ENCODE measurements around the gene DIP2C. TPM values are rescaled to one million over a fixed set of nuclear protein-coding genes. Genes with fewer than 3 reads are reported as not detected.

DIP2C gene
- total and polyA plus RNA-seq, 2 donors (not counting 1 experiment from before 2014, with no cell fraction given) = 1.3 to 1.9 TPM

DNA sequence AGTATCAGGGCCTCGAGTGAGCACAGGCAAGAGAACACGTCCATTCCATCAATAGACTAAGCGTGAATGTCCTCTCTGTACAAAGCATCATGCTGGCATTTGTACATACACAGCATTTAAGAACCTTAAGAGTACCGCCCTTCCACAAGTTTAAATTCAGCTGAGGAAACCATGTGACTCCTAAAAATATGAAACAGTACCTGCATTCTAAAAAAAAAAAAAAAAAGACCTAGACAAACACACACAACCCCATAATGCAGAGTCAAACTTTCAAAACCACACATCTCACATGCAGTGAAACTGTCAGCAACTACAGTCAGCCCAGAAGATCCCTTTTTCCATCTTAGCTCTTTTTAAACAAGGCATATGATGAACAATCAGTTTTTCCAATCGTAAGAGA lies 124.3 kb downstream of the DIP2C start:
- no peak overlapping the region for H3K9ac ChIP-seq (ENCODE audit: low read length)
- no peaks in the 10 kb centered on the region for H4K20me1 ChIP-seq (ENCODE audit: control insufficient read depth, insufficient read depth, low read length, poor library complexity, severe bottlenecking)
- no peaks in the 10 kb centered on the region for H3K79me2 ChIP-seq (ENCODE audit: control insufficient read depth, insufficient read depth, low read length)
- intact Hi-C loops (cut with micrococcal nuclease) = no loop called here
- no peaks in the 10 kb centered on the region for H3K27me3 ChIP-seq (replicated peaks in 1 of 4; ENCODE audit: control extremely low read depth in 1 of 4, control insufficient read depth in 3 of 4, insufficient read depth in 4 of 4, low read length in 3 of 4)
- no peak overlapping the region for H3K4me3 ChIP-seq (ENCODE audit: control extremely low read depth in 1 of 5, extremely low read depth in 1 of 5, insufficient read depth in 1 of 5, low read depth in 2 of 5, low read length in 4 of 5)
- WGBS (ENCODE audit: insufficient coverage) = 87% methylated on average over 3 of the region's 5 CpGs
- Mint-ChIP-seq H3K9me3 (ENCODE audit: insufficient read depth) (peaks cover 5% of the 10 kb centered on the region), H3K4me1 (no peaks in the 10 kb centered on the region), H3K27me3 (peaks cover 9% of the 10 kb centered on the region), H3K4me3 (no peak overlapping the region), H3K27ac (no peak overlapping the region)
- no peak for TF ChIP-seq EZH2 (IDR thresholded peaks at IDR 0.05; ENCODE audit: borderline replicate concordance, insufficient read depth, low read depth, low read length, poor library complexity, severe bottlenecking)
- TF ChIP-seq, protein P1, sequence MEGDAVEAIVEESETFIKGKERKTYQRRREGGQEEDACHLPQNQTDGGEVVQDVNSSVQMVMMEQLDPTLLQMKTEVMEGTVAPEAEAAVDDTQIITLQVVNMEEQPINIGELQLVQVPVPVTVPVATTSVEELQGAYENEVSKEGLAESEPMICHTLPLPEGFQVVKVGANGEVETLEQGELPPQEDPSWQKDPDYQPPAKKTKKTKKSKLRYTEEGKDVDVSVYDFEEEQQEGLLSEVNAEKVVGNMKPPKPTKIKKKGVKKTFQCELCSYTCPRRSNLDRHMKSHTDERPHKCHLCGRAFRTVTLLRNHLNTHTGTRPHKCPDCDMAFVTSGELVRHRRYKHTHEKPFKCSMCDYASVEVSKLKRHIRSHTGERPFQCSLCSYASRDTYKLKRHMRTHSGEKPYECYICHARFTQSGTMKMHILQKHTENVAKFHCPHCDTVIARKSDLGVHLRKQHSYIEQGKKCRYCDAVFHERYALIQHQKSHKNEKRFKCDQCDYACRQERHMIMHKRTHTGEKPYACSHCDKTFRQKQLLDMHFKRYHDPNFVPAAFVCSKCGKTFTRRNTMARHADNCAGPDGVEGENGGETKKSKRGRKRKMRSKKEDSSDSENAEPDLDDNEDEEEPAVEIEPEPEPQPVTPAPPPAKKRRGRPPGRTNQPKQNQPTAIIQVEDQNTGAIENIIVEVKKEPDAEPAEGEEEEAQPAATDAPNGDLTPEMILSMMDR (IDR thresholded peaks at IDR 0.05) = no peak
- ChIA-PET POLR2A (no interaction called here), CTCF (no interaction called here)
- no peak overlapping the region for H3K4me2 ChIP-seq (replicated peaks; ENCODE audit: low read depth, low read length, poor library complexity, severe bottlenecking)
- ATAC-seq (ENCODE audit: low read depth) (no peak), DNase-seq (no peak)
- H2AFZ ChIP-seq (ENCODE audit: insufficient read depth, low read depth, low read length, poor library complexity, severe bottlenecking) = no peak overlapping the region
- no peak overlapping the region for H3K27ac ChIP-seq (ENCODE audit: low read length in 2 of 2)
- peaks cover 0 to 29% (median 19%) of the 10 kb centered on the region in 3 donors for H3K9me3 ChIP-seq (ENCODE audit: control extremely low read depth in 1 of 3, control insufficient read depth in 2 of 3, insufficient read depth in 1 of 3, low read length in 2 of 3)
- no peaks in the 10 kb centered on the region for H3K36me3 ChIP-seq (replicated peaks in 1 of 2; ENCODE audit: control extremely low read depth in 1 of 2, control insufficient read depth in 1 of 2, extremely low read depth in 1 of 2, insufficient read depth in 2 of 2, low read length in 1 of 2)
- no peaks in the 10 kb centered on the region for H3K4me1 ChIP-seq (ENCODE audit: control insufficient read depth in 2 of 2, insufficient read depth in 2 of 2, low read length in 2 of 2)

DNA sequence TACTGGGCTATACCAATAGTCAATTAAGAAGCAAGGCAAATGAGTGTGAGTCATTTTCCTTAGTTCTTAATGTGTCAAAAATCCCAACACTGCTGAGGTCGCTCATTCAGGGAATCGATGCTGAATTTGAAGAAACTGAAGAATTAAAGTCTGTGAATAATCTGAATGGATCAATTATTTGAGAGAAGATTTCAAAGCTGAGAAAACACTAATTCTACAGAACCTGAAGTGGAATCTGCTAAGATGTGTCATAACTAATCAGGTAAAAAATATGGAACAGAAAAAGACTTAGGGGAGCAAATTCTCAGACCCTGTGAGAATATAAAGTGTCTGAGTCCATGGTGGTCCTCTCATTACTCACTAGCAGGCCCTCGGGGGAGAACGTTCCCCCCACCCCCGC lies 125.6 kb downstream of the DIP2C start:
- no peak overlapping the region for H3K4me3 Mint-ChIP-seq
- no peak for ATAC-seq (ENCODE audit: low read depth)
- Histone ChIP-seq H2AFZ (ENCODE audit: insufficient read depth, low read depth, low read length, poor library complexity, severe bottlenecking) (no peak overlapping the region), H3K4me1 (ENCODE audit: control insufficient read depth in 2 of 2, insufficient read depth in 2 of 2, low read length in 2 of 2) (no peaks in the 10 kb centered on the region), H3K4me2 (replicated peaks; ENCODE audit: low read depth, low read length, poor library complexity, severe bottlenecking) (no peak overlapping the region), H3K4me3 (ENCODE audit: control extremely low read depth in 1 of 5, extremely low read depth in 1 of 5, insufficient read depth in 1 of 5, low read depth in 2 of 5, low read length in 4 of 5) (no peak overlapping the region), H3K36me3 (replicated peaks in 1 of 2; ENCODE audit: control extremely low read depth in 1 of 2, control insufficient read depth in 1 of 2, extremely low read depth in 1 of 2, insufficient read depth in 2 of 2, low read length in 1 of 2) (no peaks in the 10 kb centered on the region), H3K9me3 (ENCODE audit: control extremely low read depth in 1 of 3, control insufficient read depth in 2 of 3, insufficient read depth in 1 of 3, low read length in 2 of 3) (peaks cover 0 to 20% (median 13%) of the 10 kb centered on the region in 3 donors), H3K27ac (ENCODE audit: low read length in 2 of 2) (no peak overlapping the region), H3K27me3 (replicated peaks in 1 of 4; ENCODE audit: control extremely low read depth in 1 of 4, control insufficient read depth in 3 of 4, insufficient read depth in 4 of 4, low read length in 3 of 4) (peaks cover 0 to 4% (median 0%) of the 10 kb centered on the region in 4 experiments), H3K9ac (ENCODE audit: low read length) (no peak overlapping the region), H4K20me1 (ENCODE audit: control insufficient read depth, insufficient read depth, low read length, poor library complexity, severe bottlenecking) (no peaks in the 10 kb centered on the region), H3K79me2 (ENCODE audit: control insufficient read depth, insufficient read depth, low read length) (no peaks in the 10 kb centered on the region)
- H3K27ac Mint-ChIP-seq = no peak overlapping the region
- H3K27me3 Mint-ChIP-seq = peaks cover 5% of the 10 kb centered on the region
- H3K9me3 Mint-ChIP-seq (ENCODE audit: insufficient read depth) = peaks cover 5% of the 10 kb centered on the region
- DNase-seq = no peak
- TF ChIP-seq, protein P1 (IDR thresholded peaks at IDR 0.05) = no peak
- intact Hi-C loops (cut with micrococcal nuclease) = no loop called here
- H3K4me1 Mint-ChIP-seq = no peaks in the 10 kb centered on the region
- CTCF ChIA-PET = no interaction called here
- 94% methylated on average over 3 of the region's 5 CpGs for WGBS (ENCODE audit: insufficient coverage)
- POLR2A ChIA-PET = no interaction called here
